ENCODE measurements around the gene TMEM135.
A peak's percentile ranks its signal among the peaks of the same experiment; 100 is the strongest.
"Not testable (repeated sequence)": the region's sequence is repeated elsewhere in the genome, so short reads cannot be mapped to it uniquely, and the experiment has no call there.

The TMEM135 gene

GRCh38 chr11:87081358-87081757, 43.6 kb downstream of the TMEM135 start:
- DNase-seq = no peak

- DNase-seq = no peak
These were observed 44.9 kb downstream of the TMEM135 start for GRCh38 chr11:87082590-87082989.

GRCh38 chr11:87083029-87083428, 45.3 kb downstream of the TMEM135 start:
- no peak for DNase-seq

- DNase-seq = no peak
These were observed 54.4 kb downstream of the TMEM135 start for GRCh38 chr11:87092159-87092558.

- no peak for DNase-seq
These were observed 54.8 kb downstream of the TMEM135 start for GRCh38 chr11:87092567-87092966.

- DNase-seq = peak; percentile 6
These were observed 59.8 kb downstream of the TMEM135 start for GRCh38 chr11:87097582-87097981.

- DNase-seq = no peak
These were observed 64.3 kb downstream of the TMEM135 start for GRCh38 chr11:87101956-87102580.

GRCh38 chr11:87105826-87106225, 68.1 kb downstream of the TMEM135 start:
- not testable (repeated sequence) for DNase-seq

- DNase-seq = not testable (repeated sequence)
These were observed 69.6 kb downstream of the TMEM135 start for GRCh38 chr11:87107379-87107778.

- DNase-seq = no peak
These were observed 72.9 kb downstream of the TMEM135 start for GRCh38 chr11:87110443-87111131.

- no peak for DNase-seq
These were observed 76.4 kb downstream of the TMEM135 start for GRCh38 chr11:87114093-87114492.

GRCh38 chr11:87116185-87116584, 78.5 kb downstream of the TMEM135 start:
- no peak for DNase-seq

- DNase-seq = no peak
These were observed 83.2 kb downstream of the TMEM135 start for GRCh38 chr11:87120937-87121336.

GRCh38 chr11:87122852-87123251, 85.1 kb downstream of the TMEM135 start:
- no peak for DNase-seq

GRCh38 chr11:87125257-87125656, 87.5 kb downstream of the TMEM135 start:
- no peak for DNase-seq

GRCh38 chr11:87127101-87127500, 89.4 kb downstream of the TMEM135 start:
- DNase-seq = no peak

- no peak for DNase-seq
These were observed 90.6 kb downstream of the TMEM135 start for GRCh38 chr11:87128372-87128771.

- no peak for DNase-seq
These were observed 96.9 kb downstream of the TMEM135 start for GRCh38 chr11:87134524-87135106.

GRCh38 chr11:87136236-87136635, 98.5 kb downstream of the TMEM135 start:
- DNase-seq = no peak

GRCh38 chr11:87137711-87138110, 100.0 kb downstream of the TMEM135 start:
- no peak for DNase-seq

GRCh38 chr11:87139475-87139874, 101.7 kb downstream of the TMEM135 start:
- DNase-seq = no peak

- no peak for DNase-seq
These were observed 103.6 kb downstream of the TMEM135 start for GRCh38 chr11:87141322-87141721.

- no peak for DNase-seq
These were observed 104.3 kb downstream of the TMEM135 start for GRCh38 chr11:87141980-87142514.

- DNase-seq = no peak
These were observed 104.9 kb downstream of the TMEM135 start for GRCh38 chr11:87142594-87142993.

Data from NCI-H2029 (cell line).